ENCODE data around the gene CCDC183.
A peak's percentile ranks its signal among the peaks of the same experiment; 100 is the strongest.
"Not testable (repeated sequence)": the region's sequence is repeated elsewhere in the genome, so short reads cannot be mapped to it uniquely, and the experiment has no call there.

Gene CCDC183

DNA sequence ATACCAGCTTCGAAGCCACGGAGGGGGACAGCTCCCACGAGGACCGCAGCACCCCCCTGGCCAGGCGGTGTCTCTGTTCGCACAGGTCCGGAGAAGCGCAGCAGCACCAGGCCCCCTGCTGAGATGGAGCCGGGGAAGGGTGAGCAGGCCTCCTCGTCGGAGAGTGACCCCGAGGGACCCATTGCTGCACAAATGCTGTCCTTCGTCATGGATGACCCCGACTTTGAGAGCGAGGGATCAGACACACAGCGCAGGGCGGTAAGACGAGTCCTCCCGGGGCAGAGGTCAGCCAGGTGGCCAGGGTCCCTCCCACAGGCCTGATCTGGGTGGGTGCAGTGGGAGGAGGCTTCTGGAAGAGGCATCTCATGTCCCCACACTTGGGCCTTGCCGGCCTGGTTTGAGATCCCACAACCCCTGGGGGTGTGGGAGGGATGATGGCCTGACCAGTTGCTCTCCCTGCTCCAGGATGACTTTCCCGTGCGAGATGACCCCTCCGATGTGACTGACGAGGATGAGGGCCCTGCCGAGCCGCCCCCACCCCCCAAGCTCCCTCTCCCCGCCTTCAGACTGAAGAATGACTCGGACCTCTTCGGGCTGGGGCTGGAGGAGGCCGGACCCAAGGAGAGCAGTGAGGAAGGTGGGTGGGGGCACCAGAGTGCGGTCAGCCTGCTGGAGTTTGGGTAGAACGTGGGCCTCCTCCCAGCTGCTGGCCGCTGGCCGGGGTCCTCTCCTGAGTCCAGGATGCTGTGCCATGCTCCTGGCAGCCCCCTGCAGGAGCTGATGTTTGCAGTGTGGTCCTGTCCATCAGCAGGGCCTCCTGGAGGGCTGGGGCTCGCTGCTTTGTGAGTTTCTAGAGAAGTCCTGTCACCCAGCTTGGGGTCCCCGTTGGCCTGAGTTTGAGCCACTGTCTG is 43.3 kb downstream of the CCDC183 start:
- DNase-seq (ENCODE audit: low spot score), result no peak

DNA sequence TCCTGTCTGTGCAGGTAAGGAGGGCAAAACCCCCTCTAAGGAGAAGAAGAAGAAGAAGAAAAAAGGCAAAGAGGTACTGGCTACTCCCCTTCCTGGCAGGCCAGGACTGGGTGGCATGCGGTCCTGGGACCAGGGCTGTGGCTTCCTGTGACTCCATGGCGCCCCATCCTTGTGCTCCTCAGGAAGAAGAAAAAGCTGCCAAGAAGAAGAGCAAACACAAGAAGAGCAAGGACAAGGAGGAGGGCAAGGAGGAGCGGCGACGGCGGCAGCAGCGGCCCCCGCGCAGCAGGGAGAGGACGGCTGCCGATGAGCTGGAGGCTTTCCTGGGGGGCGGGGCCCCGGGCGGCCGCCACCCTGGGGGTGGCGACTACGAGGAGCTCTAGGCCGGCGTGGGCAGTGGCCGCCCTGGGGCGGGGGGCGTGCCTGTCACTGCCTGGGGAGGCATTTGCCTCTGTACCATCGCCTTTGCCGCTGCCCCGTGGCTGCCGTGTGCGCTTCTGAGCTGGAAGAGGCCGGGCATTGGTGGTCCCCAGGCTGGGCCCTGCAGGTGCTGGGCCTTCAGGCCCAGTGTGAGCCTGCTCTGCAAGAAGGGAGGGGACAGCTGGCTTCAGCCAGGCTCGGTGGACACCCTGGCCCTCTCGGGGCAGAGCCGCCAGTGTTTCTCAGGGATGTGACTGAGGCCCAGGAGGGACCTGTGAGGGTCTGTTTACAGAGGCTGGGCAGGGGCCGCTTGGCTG is 44.2 kb downstream of the CCDC183 start:
- DNase-seq (ENCODE audit: low spot score), result no peak

DNA sequence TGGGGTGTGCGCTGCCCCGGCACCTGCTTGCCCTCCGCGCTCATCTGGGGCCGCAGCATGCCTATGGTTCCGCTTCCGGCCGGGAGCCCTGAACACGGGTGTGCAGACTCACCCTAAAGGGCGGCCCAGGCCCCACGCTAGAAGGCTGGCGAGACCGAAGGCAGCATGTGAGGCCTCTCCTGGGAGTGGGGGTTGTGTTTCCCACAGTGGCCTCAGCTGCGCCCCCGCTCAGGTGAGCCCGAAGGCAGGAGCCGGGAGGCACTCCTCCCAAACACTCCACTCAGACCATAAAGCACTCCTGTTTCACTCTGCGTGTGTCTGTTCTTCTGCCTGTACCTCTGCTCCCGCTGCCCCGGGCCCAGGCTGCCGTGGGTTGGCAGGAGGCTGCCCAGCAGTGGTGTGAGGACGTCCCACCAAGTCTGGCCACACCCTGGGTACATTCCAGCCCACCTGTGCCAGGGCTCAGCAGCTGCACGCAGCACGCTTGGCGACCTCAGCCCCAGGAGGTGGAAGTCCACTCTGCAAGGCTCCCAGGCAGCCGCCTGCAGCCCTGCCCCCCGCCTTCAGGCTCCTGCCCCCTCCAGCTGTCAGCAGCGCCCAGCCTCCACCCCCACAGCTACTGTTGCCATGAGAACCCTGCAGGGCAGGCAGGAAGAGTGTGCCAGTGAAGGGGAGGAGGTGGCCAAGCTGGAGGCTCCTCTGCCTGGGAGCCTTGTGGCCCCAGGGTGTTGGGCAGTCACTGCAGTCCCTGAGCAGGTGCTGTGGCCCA is 44.9 kb downstream of the CCDC183 start:
- DNase-seq (ENCODE audit: low spot score), result no peak

DNA sequence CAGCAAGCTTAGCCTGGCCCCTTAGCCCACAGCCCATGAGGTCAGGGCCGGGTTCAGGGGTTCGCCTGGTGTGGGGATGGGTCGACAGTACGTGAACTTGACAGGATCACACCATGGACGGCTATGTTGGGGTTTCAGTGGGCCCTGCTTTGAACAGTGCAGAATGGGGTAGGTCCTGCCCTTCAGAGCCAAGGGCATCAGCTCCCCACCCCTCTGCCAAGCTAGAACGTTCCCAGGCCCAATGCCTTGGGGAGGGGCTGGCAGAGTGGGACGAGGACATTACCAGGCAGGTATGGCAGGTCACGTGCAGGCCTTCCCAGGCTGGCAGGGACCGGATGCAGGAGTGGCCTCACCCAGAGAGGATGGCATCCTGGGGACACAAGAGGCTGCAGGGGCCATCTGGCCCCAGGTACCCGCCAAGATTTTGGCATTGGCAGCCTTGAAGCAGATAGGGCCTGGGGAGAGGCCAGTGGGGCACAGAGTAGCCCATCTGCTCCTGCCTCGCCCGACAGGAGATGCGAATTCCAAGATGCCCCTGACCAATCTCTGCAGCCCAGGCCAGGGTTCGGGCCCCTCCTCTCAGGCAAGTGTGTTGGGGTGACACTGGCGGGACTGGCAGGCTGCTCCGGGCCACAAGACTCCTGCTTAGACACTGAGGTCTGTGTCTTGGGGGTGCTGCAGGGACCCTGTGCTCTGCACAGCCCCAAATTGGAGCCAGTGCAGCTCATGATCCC is 45.7 kb downstream of the CCDC183 start:
- not testable (repeated sequence) for DNase-seq (ENCODE audit: low spot score)

DNA sequence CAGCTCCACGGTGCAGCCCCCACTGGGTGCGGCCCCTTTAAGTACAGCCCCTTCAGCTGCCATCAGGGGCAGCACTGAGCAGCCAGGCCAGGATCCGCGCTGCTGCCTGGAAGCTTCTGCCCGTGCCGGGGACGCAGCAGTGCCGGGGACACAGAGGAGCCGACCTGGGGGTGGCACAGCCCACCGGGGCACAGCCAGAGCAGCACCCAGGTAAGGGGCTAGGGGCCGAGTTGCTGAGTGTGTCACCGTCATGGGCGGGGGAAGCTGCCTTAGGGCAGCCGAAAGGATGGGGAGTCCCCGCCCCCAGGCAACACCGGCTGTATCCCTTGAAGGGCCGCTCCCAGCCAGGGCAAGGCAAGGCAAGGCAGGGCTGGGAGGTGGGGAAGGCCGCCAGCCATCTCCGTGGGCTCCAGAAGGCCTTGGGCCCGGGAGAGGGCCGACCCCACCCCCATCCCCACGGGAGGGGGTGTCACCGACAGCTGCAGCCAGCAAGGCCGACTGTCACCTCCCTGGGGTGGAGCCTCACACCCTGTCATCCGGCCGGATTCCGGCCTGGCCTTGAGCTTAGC is 46.3 kb downstream of the CCDC183 start, which contains the start of gene AJM1:
AJM1 (plus strand) TSS at position 99 of the 569 bp plus-strand sequence. CDS start 1,937 bp downstream, outside the sequence.
- peak; percentile 88 for DNase-seq (ENCODE audit: low spot score)

DNA sequence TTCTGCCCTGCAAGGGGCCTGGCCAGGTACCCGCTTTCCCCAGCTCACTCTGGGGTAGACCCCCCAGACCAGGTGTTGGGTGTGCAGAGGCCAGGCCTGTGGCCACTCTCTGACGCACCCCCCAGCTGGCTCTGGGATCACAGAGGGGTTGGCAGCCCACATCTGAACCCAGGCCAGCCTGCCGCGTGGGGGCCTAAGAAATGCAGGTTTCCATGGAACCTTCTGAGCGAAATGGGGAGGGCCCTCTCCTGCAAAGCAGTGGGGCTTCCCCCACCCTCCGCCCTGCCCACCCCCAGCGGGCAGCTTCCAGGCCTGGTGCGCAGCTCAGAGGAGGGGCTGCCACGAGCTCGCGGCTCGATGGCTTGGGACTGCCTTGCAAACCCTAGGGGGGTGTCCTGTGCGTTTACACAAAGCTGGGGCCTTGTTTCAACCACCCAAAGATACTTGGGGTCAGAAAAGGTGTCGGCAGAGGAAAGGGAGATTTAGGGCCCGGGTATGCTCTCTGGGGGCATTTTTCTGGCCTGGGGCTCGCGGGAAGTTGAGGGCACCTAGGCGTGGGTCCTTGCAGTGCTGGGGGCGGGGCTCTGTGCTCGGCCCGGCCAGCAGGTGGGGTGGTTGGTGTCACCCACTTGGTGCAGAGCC is 47.1 kb downstream of the CCDC183 start:
- not testable (repeated sequence) for DNase-seq (ENCODE audit: low spot score)

DNA sequence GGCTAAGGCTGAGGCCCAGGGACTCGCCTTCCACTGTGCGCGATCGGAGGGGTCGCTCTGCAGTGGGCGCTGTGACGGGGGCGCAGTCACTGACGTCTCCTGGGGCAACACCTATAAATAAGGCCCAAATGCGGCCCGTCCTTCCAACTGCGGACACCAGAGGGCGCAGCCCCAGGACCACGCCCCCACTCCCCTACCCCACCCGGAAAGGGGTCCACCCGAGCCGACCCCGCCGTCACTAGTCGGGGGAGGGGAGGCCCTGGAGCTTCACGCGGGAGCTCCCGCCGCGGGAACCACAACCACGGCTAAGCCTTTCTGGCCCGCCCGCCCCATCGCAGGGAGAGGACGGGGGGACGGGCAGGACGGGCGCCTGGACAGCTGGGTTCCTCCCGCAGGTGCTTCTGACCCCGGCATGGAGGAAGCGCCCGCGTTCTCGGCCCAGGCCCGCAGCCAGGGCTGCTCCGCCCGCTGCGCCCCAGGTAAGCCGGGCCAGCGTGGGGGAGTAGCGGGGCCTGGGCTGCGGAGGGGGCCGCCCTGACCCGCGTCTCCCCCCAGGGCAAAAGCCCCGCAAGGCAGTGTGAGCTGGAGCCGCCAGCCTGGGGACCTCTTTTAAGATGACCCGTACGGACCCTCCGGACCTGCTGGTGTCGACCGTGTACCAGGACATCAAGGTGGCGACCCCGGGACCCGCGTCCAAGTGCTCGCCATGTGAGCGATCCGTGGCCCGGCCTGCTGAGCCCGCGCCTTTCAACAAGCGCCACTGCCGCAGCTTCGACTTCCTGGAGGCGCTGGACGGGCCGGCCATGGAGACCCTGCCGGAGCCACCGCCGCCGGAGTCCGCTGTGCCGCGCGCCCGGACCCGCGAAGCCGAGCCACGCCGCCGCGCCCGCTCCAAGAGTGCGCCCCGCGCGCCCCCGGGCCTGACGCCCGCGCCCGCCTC is 47.9 kb downstream of the CCDC183 start:
- DNase-seq (ENCODE audit: low spot score), result not testable (repeated sequence)

DNA sequence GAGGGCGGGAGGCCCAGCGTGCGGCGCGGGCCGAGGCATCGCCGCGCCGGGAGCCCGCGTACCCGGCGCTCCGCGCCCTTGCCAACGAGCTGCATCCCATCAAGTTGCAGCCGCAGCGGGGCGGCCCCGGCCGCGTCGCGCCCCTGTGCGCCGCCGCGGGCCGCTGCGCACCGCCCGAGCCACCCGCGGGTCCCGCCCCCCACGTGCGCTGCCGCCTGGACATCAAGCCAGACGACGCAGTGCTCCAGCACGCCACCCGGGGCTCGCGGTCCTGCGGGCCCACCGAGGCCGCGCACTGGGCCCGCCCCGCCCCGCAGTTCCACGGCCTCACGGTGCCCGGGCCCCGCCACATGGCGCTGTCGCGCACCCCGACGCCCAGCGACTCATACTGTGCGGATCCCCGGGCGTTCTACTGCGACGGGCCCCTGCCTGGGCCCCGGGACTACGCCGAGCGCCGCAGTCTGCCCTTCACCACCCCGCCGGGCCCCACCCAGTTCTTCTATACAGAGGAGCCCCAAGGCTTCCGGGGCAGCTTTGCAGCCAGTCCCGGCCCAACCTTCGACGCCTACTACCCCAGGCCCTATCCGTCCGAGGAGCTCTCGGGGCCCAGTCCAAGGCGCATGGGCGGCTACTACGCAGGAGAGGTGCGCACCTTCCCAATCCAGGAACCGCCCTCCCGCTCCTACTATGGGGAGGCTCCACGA is 48.8 kb downstream of the CCDC183 start:
- DNase-seq (ENCODE audit: low spot score), result no peak

DNA sequence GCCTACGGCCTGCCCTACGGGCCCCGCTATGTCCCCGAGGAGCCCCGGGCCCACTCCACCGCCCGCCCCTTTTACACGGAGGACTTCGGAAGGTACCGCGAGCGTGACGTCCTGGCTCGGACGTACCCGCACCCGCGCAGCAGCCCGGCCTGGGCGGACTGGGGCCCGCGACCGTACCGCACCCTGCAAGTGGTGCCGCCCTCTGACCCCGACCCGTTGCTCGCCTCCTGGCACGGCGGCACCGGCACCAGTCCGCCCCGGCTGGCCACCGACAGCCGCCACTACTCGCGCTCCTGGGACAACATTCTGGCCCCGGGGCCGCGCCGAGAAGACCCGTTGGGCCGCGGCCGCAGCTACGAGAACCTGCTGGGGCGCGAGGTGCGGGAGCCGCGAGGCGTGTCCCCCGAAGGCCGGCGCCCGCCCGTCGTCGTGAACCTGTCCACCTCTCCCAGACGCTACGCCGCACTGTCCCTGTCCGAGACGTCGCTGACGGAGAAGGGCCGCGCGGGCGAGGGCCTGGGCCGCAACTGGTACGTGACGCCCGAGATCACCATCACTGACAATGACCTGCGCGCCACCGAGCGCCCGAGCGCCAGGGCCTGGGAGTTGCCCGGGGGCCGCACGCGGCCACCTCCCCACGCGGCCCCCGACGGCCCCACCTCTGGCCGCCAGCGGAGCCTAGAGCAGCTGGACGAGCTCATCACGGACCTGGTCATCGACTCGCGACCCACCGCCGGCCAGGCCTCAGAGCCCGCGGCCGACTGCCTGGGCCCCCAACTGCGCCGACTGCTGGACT is 49.5 kb downstream of the CCDC183 start:
- DNase-seq (ENCODE audit: low spot score), result no peak

DNA sequence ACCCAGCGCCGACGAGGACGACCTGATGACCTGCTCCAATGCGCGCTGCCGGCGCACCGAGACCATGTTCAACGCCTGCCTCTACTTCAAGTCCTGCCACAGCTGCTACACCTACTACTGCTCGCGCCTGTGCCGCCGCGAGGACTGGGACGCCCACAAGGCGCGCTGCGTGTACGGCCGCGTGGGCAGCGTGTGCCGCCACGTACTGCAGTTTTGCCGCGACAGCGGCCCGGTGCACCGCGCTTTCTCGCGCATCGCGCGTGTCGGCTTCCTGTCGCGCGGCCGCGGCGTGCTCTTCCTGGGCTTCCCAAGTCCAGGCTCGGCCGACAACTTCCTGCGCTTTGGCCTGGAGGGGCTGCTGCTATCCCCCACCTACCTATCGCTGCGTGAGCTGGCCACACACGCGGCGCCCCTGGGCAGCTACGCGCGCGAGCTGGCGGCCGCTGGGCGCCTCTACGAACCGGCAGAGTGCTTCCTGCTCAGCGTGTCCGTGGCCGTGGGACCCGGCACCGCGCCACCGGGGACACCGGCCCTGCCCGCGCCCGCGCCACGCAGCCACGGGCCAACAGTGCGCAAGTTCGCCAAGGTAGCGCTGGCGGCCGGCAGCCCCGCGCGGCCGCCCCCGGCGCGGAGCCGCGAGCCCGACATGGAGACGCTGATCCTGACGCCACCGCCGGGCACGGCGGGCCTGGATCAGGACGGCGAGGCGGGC is 50.4 kb downstream of the CCDC183 start:
- no peak for DNase-seq (ENCODE audit: low spot score)

DNA sequence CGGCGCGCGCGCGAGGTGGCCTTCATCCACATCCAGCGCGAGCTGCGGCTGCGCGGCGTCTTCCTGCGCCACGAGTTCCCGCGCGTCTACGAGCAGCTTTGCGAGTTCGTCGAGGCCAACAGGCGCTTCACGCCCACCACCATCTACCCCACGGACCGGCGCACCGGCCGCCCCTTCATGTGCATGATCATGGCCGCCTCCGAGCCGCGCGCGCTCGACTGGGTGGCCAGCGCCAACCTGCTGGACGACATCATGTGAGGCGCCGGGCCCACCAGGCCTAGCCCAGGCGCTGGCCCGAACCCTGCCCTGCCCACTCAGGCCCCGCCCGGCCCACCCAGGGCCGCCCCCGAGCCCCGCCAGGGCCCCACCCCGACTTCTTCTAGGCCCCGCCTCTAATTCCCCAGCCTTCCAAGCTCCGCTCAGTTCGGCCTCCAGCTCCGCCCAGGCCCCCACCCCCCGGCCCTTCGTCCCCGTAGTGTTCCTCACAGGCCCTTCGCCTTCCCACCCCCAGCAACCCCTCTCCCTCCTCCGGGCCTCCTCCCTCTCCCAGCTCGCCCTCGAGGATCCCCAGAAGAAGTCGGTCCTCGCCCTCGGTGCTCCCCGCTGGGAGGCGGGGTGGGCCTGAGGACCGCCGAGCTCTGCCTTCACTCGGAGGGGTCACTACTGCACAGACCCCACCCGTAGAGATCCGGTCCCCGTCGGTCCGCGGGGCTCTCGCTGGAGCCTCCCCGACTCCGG is 51.1 kb downstream of the CCDC183 start:
- peak; percentile 88 for DNase-seq (ENCODE audit: low spot score)

DNA sequence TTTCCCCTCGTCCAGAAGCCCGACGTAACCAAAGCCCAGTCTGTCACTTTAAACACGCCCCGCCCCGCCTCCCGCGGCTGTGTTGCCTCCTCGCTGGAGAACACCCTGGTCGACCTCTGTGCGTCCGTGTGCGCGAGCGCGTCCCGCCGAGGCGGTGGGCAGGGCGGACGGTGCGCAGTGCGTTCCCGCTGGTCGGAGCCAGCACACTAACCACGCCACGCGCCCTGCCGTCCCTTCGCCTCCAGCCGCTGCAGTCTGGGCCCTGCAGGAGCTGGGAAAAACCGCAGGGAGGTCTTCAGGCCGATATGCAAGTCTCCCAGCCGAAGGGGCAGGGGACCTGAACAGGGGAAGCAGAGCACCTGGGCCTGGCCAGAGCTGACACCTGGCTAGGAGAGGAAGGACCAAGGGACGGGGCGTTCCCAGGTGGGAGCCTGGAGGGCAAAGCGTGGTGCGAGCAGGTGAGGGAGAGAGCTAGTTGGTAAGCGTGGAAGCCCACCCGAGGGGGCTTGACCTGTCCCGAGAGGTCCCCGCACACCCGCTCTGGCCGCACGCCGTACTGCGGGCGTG is 51.8 kb downstream of the CCDC183 start:
- DNase-seq (ENCODE audit: low spot score), result peak; percentile 88

DNA sequence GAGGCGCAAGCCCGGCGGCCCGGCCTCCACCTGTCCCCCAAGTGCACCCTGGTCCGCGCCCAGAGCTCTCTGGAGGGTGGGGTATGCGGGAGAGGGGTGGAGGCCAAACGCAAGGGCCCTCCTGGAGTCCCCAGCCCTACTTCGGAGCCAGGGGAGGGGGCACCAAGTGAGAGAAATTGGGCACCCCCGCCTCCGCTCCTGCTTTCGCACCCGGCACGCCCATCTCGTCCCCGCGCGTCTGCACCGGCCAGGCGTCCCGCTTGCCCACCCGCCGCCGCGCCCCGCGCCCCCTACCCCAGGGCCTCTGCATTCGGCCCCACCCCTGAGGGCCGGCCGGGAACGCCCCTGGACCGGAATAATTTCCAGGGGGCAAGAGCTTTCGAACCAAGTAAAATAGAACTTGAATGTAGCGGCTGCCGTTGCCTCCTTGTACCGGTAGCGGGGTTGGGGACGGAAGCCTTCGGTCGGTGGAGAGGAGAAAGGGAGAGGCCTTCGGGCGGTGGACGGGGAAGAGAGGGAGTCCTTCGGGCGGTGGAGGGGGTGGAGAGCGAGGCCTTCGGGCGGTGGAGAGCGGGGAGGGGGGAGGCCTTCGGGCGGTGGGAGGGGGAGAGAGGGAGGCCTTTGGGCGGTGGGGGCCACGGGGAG is 52.4 kb downstream of the CCDC183 start:
- no peak for DNase-seq (ENCODE audit: low spot score)

DNA sequence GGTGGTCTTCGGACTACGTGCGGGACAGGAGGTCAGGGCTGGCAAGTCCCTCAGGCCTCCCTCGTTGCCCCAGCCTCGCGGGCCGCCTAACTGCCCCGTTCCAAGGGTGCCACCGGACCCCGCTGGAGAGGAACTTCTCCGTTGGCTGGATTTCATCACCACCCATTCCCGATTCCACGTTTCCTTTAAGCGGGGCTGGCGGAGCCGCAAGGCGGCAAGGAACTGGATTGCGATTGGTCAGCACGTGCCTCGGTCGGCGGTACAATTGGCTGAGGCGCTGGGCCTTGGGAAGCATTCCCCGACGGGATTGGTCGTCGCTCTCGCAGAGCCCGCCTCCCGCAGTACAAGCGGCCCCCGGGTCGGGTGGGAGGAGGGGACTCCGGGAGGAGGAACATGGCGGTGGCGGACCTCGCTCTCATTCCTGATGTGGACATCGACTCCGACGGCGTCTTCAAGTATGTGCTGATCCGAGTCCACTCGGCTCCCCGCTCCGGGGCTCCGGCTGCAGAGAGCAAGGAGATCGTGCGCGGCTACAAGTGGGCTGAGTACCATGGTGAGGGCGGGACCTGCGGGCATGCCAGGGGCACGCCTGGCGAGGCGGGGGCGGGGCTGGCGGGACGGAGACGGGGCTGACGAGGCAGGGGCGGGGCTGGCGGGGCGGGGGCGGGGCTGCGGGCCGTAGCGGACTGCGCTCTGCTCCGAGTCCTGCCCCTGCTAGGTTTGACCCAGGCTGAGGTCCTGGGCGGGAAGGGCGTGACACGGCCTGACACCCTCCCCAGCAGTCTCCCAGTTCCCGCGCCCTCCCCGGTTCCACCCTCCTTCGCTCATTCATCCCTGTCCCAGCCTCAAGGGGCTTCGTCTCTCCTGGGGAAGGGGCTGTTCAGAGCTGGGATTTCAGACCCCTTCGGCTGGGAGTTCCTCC is 53.2 kb downstream of the CCDC183 start, which contains the start of gene PHPT1:
PHPT1 (plus strand) TSS at position 372 of the 922 bp plus-strand sequence; CDS start at position 394, 22 bp downstream.
- DNase-seq (ENCODE audit: low spot score), result peak; percentile 99
